Stomach (tissue), 4 donors: Measurements from ENCODE around the gene GPR183.

Experiments used
- POLR2A ChIP-seq, 4 donors: fragments of 450-650 bp; IDR thresholded peaks; one replicate each; pipeline ENCODE4 v1.6.1; 2016; ENCODE audit warnings: antibody characterized with exemption in 4 of 4, control low read depth in 2 of 4, mild to moderate bottlenecking in 1 of 4, moderate library complexity in 1 of 4
- POLR2AphosphoS5 ChIP-seq, 3 donors: sonication (generic); formaldehyde crosslinking; IDR thresholded peaks; one replicate each; pipeline ENCODE4 v1.6.1; 2016; ENCODE audit warnings: antibody characterized with exemption in 3 of 3
- TF ChIP-seq, protein P1 (sequence below), 7 experiments: fragments of 450-650 bp in 4 of 7; fragments of 200-600 bp in 3 of 7; sonication (generic) in 3 of 7; IDR thresholded peaks; one replicate each; pipeline ENCODE4 v1.5.1; 2016 to 2019; ENCODE audit warnings: antibody characterized with exemption in 7 of 7, control low read depth in 2 of 7, mild to moderate bottlenecking in 1 of 7

DNA sequence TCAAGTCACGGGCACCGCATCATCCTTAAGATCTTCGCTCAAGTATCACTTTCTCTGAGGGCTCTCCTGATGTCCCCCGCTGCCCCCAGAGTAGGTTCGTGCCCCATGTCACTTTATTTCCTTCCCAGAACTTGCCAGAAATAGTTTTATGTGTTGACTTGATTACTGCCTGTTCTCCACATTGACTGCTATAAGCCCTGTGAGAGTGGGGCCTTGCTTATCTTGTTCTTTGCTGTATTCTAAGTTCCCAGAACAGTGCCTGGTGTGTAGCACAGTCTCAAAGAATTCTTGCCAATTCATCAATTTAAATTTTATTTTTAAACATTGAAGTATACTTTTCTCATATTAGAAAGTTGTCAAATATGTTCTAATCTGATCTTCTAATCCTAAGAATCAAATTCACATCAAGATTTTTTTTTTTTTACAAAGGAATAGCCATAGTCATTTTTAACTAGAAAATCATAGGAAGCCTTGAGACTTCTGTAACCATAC lies 32.1 kb upstream of the GPR183 start:
- TF ChIP-seq, protein P1, sequence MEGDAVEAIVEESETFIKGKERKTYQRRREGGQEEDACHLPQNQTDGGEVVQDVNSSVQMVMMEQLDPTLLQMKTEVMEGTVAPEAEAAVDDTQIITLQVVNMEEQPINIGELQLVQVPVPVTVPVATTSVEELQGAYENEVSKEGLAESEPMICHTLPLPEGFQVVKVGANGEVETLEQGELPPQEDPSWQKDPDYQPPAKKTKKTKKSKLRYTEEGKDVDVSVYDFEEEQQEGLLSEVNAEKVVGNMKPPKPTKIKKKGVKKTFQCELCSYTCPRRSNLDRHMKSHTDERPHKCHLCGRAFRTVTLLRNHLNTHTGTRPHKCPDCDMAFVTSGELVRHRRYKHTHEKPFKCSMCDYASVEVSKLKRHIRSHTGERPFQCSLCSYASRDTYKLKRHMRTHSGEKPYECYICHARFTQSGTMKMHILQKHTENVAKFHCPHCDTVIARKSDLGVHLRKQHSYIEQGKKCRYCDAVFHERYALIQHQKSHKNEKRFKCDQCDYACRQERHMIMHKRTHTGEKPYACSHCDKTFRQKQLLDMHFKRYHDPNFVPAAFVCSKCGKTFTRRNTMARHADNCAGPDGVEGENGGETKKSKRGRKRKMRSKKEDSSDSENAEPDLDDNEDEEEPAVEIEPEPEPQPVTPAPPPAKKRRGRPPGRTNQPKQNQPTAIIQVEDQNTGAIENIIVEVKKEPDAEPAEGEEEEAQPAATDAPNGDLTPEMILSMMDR (IDR thresholded peaks at IDR 0.05): no peak
- TF ChIP-seq POLR2AphosphoS5 (IDR thresholded peaks at IDR 0.05) (no peak), POLR2A (IDR thresholded peaks at IDR 0.05) (no peak)
